ENCODE results near the gene DPP3.
A peak's percentile ranks its signal among the peaks of the same experiment; 100 is the strongest.

DNA sequence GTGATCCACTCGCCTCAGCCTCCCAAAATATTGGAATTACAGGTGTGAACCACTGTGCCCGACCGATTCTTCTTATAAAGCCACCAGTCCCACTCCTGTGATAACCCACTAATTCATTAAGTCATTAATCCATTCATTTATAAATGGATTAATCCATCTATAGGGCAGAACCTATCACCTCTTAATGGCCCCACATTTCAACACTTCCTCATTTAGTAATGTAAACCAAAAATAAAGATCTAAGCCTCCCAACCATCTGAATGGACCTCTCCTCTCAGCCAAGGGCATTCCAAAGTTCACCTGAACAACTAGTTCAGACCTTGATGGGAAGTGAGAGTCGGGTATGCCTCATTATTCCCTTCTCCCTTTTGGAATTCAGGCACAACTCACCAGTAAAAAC lies 31.7 kb upstream of the DPP3 start:
- no peak for TF ChIP-seq CTCF (IDR thresholded peaks at IDR 0.05; ENCODE audit: insufficient read depth, low read length)
- no peak for TF ChIP-seq POLR2AphosphoS5 (IDR thresholded peaks at IDR 0.05; ENCODE audit: low read depth)
- TF ChIP-seq SPI1 (IDR thresholded peaks at IDR 0.05; ENCODE audit: borderline replicate concordance, low read depth): peak; percentile 87

Data from HL-60 (cell line).